Measurements from ENCODE around the gene C12orf76.

C12orf76 gene

GRCh38 chr12:109998904-109999648, 49.2 kb downstream of the C12orf76 start, which contains the start of gene ANKRD13A:
TSS of gene ANKRD13A (plus strand) at chr12:109999430. CDS start at chr12:109999689, 259 bp downstream.
- TF ChIP-seq REST (IDR thresholded peaks at IDR 0.05; ENCODE audit: insufficient replicate concordance, low read depth) (peak; percentile 25), SPI1 (IDR thresholded peaks at IDR 0.05; ENCODE audit: borderline replicate concordance, low read depth) (peak; percentile 97), POLR2AphosphoS5 (IDR thresholded peaks at IDR 0.05; ENCODE audit: low read depth) (peak; percentile 61), GABPA (IDR thresholded peaks at IDR 0.05; ENCODE audit: low read depth) (no peak), CTCF (IDR thresholded peaks at IDR 0.05; ENCODE audit: insufficient read depth, low read length) (no peak)
- Histone ChIP-seq H3K27ac (replicated peaks) (peak within 1 kb of the TSS; percentile 100), H3K27me3 (ENCODE audit: insufficient read depth, poor library complexity, severe bottlenecking) (no peaks in the 10 kb centered on the region), H3K4me3 (replicated peaks; ENCODE audit: insufficient read depth, low read length) (peak within 1 kb of the TSS; percentile 90)
- peak; percentile 93 to 94 for DNase-seq (ENCODE audit: low read depth in 1 of 2, low spot score in 1 of 2)

- H3K27ac ChIP-seq (replicated peaks), result peak overlapping the region; percentile 100
- TF ChIP-seq GABPA (IDR thresholded peaks at IDR 0.05; ENCODE audit: low read depth) (no peak), POLR2AphosphoS5 (IDR thresholded peaks at IDR 0.05; ENCODE audit: low read depth) (no peak), SPI1 (IDR thresholded peaks at IDR 0.05; ENCODE audit: borderline replicate concordance, low read depth) (no peak), CTCF (IDR thresholded peaks at IDR 0.05; ENCODE audit: insufficient read depth, low read length) (no peak), REST (IDR thresholded peaks at IDR 0.05; ENCODE audit: insufficient replicate concordance, low read depth) (no peak)
- H3K27me3 ChIP-seq (ENCODE audit: insufficient read depth, poor library complexity, severe bottlenecking), result no peaks in the 10 kb centered on the region
- DNase-seq (ENCODE audit: low read depth in 1 of 2, low spot score in 1 of 2), result no peak
- H3K4me3 ChIP-seq (replicated peaks; ENCODE audit: insufficient read depth, low read length), result 0 out of 2 replicates have a peak overlapping the region, but pooled peaks have one; percentile 1
Observed at GRCh38 chr12:109998241-109998903, 50.0 kb downstream of the C12orf76 start.

- no peak for DNase-seq (ENCODE audit: low read depth in 1 of 2, low spot score in 1 of 2)
- H3K4me3 ChIP-seq (replicated peaks; ENCODE audit: insufficient read depth, low read length), result no peak overlapping the region
- TF ChIP-seq SPI1 (IDR thresholded peaks at IDR 0.05; ENCODE audit: borderline replicate concordance, low read depth) (peak; percentile 59; the same call in 1 of the 2 replicates), GABPA (IDR thresholded peaks at IDR 0.05; ENCODE audit: low read depth) (no peak), REST (IDR thresholded peaks at IDR 0.05; ENCODE audit: insufficient replicate concordance, low read depth) (no peak), POLR2AphosphoS5 (IDR thresholded peaks at IDR 0.05; ENCODE audit: low read depth) (no peak), CTCF (IDR thresholded peaks at IDR 0.05; ENCODE audit: insufficient read depth, low read length) (no peak)
- H3K27ac ChIP-seq (replicated peaks), result peak overlapping the region; percentile 100
- H3K27me3 ChIP-seq (ENCODE audit: insufficient read depth, poor library complexity, severe bottlenecking), result no peaks in the 10 kb centered on the region
Observed at GRCh38 chr12:109997393-109997792, 50.9 kb downstream of the C12orf76 start.
